Body of pancreas (tissue), 4 donors: ENCODE measurements around the gene SPATA2L.

Experiments
- CTCF ChIP-seq, 7 experiments: fragments of 450-650 bp in 4 of 7; fragments of 200-600 bp in 3 of 7; sonication (generic) in 3 of 7; IDR thresholded peaks; one replicate each; pipeline ENCODE4 v1.5.1; 2016 to 2019; ENCODE audit warnings: antibody characterized with exemption in 7 of 7
- POLR2A ChIP-seq, 3 donors: fragments of 450-650 bp; IDR thresholded peaks; one replicate each; pipeline ENCODE4 v1.6.1; 2016; ENCODE audit warnings: antibody characterized with exemption in 3 of 3, mild to moderate bottlenecking in 2 of 3

GRCh38 chr16:89658221-89658879, 43.2 kb downstream of the SPATA2L start:
- TF ChIP-seq CTCF (IDR thresholded peaks at IDR 0.05) (no peak), POLR2A (IDR thresholded peaks at IDR 0.05) (no peak)
